AG04449 (cell line): ENCODE results near the gene HOXA5.

Source experiments
- CTCF ChIA-PET: fragments of 350-600 bp; formaldehyde crosslinking; extraction: SDS; loops from one replicate; lab custom pipeline; 2021; ENCODE audit warnings: antibody characterized with exemption; lab: Yijun Ruan, JAX
- POLR2A ChIA-PET: fragments of 400-600, 350-600 bp; formaldehyde crosslinking; extraction: SDS; loops from one replicate; lab custom pipeline; 2020; ENCODE audit warnings: antibody characterized with exemption, inconsistent platforms; lab: Yijun Ruan, JAX
- DNase-seq: peaks from one replicate; pipeline ENCODE4 v3.0.0-alpha.2; 2010; ENCODE audit warnings: low read depth, low spot score
- H3K4me3 ChIP-seq: 2 replicates; pipeline ENCODE4 v1.5.1; 2011; ENCODE audit warnings: low read depth, mild to moderate bottlenecking, control low read depth, low read length
- CTCF ChIP-seq: IDR thresholded peaks from one replicate; pipeline ENCODE4 v1.5.1; 2011; ENCODE audit warnings: mild to moderate bottlenecking, moderate library complexity, low read length, control low read depth, inconsistent platforms; ENCODE audit not compliant: insufficient read depth; ENCODE audit errors: missing control alignments

HOXA5 gene

GRCh38 chr7:27166531-27167505 is 23.3 kb upstream of the HOXA5 start:
- no peak for TF ChIP-seq CTCF
- no peak for DNase-seq
- peak overlapping the region; percentile 75 for H3K4me3 ChIP-seq
- ChIA-PET POLR2A (interaction anchor here (0.6 to 2.4 kb wide), 4 partner anchors 9 to 574 kb away, joined by 3 to 13 read pairs (median 8); no protein-coding TSS in a partner anchor), CTCF (interaction anchor here (0.6 to 6.8 kb wide), 8 partner anchors 9 to 1311 kb away, joined by 3 to 117 read pairs (median 3); partner anchors contain the start of gene HOXA10)

- TF ChIP-seq CTCF: no peak
- CTCF ChIA-PET: interaction anchor here (0.6 to 6.8 kb wide), 8 partner anchors 10 to 1310 kb away, joined by 3 to 117 read pairs (median 3); partner anchors contain the start of genes HOXA10, HOXA3 and HOXA7
- no peak for DNase-seq
- peak overlapping the region; percentile 75 for H3K4me3 ChIP-seq
- POLR2A ChIA-PET: interaction anchor here (0.6 to 2.4 kb wide), 5 partner anchors 10 to 575 kb away, joined by 3 to 13 read pairs (median 3); partner anchors contain the start of gene HOXA7
These were observed 22.6 kb upstream of the HOXA5 start for GRCh38 chr7:27165996-27166530.

- peak within 1 kb of the TSS; percentile 75 for H3K4me3 ChIP-seq
- peak; percentile 4 for TF ChIP-seq CTCF
- ChIA-PET POLR2A (interaction anchor here (1.1 to 2.4 kb wide), 3 partner anchors 9 to 14 kb away, joined by 3 to 13 read pairs (median 12); partner anchors contain the start of gene HOXA7), CTCF (interaction anchor here (1.0 to 6.8 kb wide), 7 partner anchors 9 to 1309 kb away, joined by 3 to 117 read pairs (median 3); partner anchors contain the start of genes HOXA10, HOXA3 and HOXA7)
- DNase-seq: peak; percentile 88
These were observed 21.9 kb upstream of the HOXA5 start, which contains the start of gene HOXA9 for GRCh38 chr7:27165089-27165995. Gene HOXA9, minus strand, starts transcription at chr7:27165537. Its CDS starts 80 bp downstream, at chr7:27165457.

GRCh38 chr7:27164367-27165088 is 21.0 kb upstream of the HOXA5 start:
- no peak for DNase-seq
- CTCF ChIA-PET: interaction anchor here (1.0 to 6.8 kb wide), 3 partner anchors 11 to 13 kb away, joined by 3 to 117 read pairs (median 4); partner anchors contain the start of genes HOXA10 and HOXA3
- POLR2A ChIA-PET: interaction anchor here (1.0 to 2.8 kb wide), 3 partner anchors 8 to 15 kb away, joined by 3 to 13 read pairs (median 10); no protein-coding TSS in a partner anchor
- peak overlapping the region; percentile 75 for H3K4me3 ChIP-seq
- TF ChIP-seq CTCF: peak; percentile 23

- CTCF ChIA-PET: interaction anchor here (1.0 to 6.8 kb wide), 5 partner anchors 12 to 795 kb away, joined by 3 to 117 read pairs (median 26); partner anchors contain the start of genes HOXA10 and HOXA5
- DNase-seq: no peak
- POLR2A ChIA-PET: interaction anchor here (1.0 to 2.8 kb wide), 2 partner anchors 9 to 15 kb away, joined by 3 to 10 read pairs; no protein-coding TSS in a partner anchor
- TF ChIP-seq CTCF: no peak
- H3K4me3 ChIP-seq: peak overlapping the region; percentile 75
These were observed 20.5 kb upstream of the HOXA5 start for GRCh38 chr7:27164045-27164366.
